Natural killer cell (primary cell): Measurements from ENCODE around the gene LARGE1. TPM values are rescaled to one million over a fixed set of nuclear protein-coding genes. Genes with fewer than 3 reads are reported as not detected.
"Not testable (repeated sequence)": the region's sequence is repeated elsewhere in the genome, so short reads cannot be mapped to it uniquely, and the experiment has no call there.

Source experiments
- ATAC-seq, 3 donors: fragments of 150-1000 bp in 2 of 3; fragments of 200-7000 bp in 1 of 3; cut with Tn5 transposase; 1 replicate in 1 of 3; 2 replicates in 2 of 3; pipeline ENCODE4 v1.10.0; 2021; ENCODE audit warnings: mild to moderate bottlenecking in 2 of 3, moderate library complexity in 2 of 3
- DNase-seq, 2 donors: peaks; one replicate each; pipeline versions ENCODE4 v3.0.0 to v3.0.0-alpha.2; 2013 to 2021; ENCODE audit warnings: mixed read lengths in 1 of 2
- H3K27ac ChIP-seq: one replicate; pipeline ENCODE4 v1.5.1; 2013; ENCODE audit warnings: mild to moderate bottlenecking, low read length
- H3K27me3 ChIP-seq: one replicate; pipeline ENCODE4 v1.6.1; 2013; ENCODE audit warnings: low read length; ENCODE audit not compliant: control insufficient read depth, insufficient read depth
- H3K36me3 ChIP-seq: one replicate; pipeline ENCODE4 v1.6.1; 2013; ENCODE audit warnings: low read length; ENCODE audit not compliant: control insufficient read depth, insufficient read depth
- H3K4me1 ChIP-seq: one replicate; pipeline ENCODE4 v1.6.1; 2013; ENCODE audit warnings: low read length; ENCODE audit not compliant: control insufficient read depth, insufficient read depth
- H3K4me3 ChIP-seq: one replicate; pipeline ENCODE4 v1.5.1; 2013; ENCODE audit warnings: low read length
- H3K9me3 ChIP-seq: one replicate; pipeline ENCODE4 v1.6.1; 2013; ENCODE audit warnings: low read length; ENCODE audit not compliant: control insufficient read depth, insufficient read depth
- H3K27ac Mint-ChIP-seq, 2 donors: one replicate each; pipeline ENCODE4 v1.8.0; 2022; ENCODE audit warnings: mild to moderate bottlenecking in 2 of 2, mixed read lengths in 2 of 2, moderate library complexity in 1 of 2
- H3K27me3 Mint-ChIP-seq, 2 donors: one replicate each; pipeline ENCODE4 v1.8.0; 2022; ENCODE audit warnings: low read depth in 2 of 2, mixed read lengths in 2 of 2
- H3K36me3 Mint-ChIP-seq: one replicate; pipeline ENCODE4 v1.8.0; 2022; ENCODE audit warnings: mixed read lengths
- H3K4me1 Mint-ChIP-seq, 2 donors: one replicate each; pipeline ENCODE4 v1.8.0; 2022; ENCODE audit warnings: mixed read lengths in 2 of 2
- H3K4me3 Mint-ChIP-seq: one replicate; pipeline ENCODE4 v1.8.0; 2022; ENCODE audit warnings: mild to moderate bottlenecking, moderate library complexity, mixed read lengths
- H3K9me3 Mint-ChIP-seq, 2 donors: one replicate each; pipeline ENCODE4 v1.8.0; 2022; ENCODE audit warnings: mixed read lengths in 2 of 2
- WGBS: methylation state at CpG from one replicate; pipeline ENCODE4 v1.1.7; 2013; ENCODE audit warnings: missing lambda C conversion rate; ENCODE audit not compliant: insufficient coverage; 5-methylcytosine and 5-hydroxymethylcytosine counted together
- intact Hi-C: fragments of 100-400 bp; cut with micrococcal nuclease; formaldehyde crosslinking; loops from one replicate; pipeline ENCODE4 v1.14.2; 2022
- total RNA-seq, 4 donors: library from RNA; stranded (reverse); fragments of 120-200 nt in 1 of 4; gene quantifications; one replicate each; pipeline versions ENCODE4 v1.2.3 to v1.2.4, GENCODE V29; 2013 to 2022
- TF ChIP-seq, protein P1 (sequence below): fragments of 200-600 bp; IDR thresholded peaks from one replicate; pipeline ENCODE4 v1.8.0; 2022; ENCODE audit warnings: antibody characterized with exemption

The LARGE1 gene
- total RNA-seq, 3 donors from 2014 or later (not counting 1 experiment from before 2014, with no cell fraction given) = 2.6 to 11.6 (median 4.1) TPM

DNA sequence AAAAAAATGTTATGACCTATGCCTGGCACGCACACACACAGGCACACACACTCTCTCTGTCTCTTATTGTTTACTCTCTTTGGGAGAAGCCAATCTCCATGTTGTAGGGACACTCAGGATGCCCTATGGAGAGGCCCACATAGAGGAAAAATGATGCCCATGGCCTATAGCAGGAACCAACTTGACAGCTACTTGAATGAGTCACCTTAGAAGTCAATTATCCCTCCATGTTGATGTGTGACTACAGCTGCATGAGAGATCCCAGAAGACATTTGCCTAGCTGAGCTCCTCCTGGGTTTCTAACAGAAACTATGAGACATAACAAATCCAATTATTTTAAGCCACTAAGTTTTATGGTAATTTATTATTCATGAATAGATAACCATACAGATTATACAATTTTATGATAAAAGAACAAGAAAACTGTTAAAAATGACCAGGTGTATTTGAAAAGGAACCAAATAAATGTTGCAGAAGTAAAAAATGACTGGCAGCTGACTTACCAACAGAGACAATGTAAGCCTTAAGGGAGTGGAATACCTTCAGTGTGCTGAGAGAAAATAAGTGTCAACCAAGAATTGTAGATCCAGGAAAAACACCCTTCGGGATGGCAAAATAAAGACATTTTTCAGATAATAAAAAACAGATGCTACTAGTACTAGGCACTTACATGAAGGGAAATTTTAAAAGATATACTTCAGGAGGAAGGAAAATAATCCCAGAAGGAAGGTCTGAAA, 458.4 kb downstream of the LARGE1 start:
- H3K4me1 ChIP-seq = no peaks in the 10 kb centered on the region
- Mint-ChIP-seq H3K9me3 (peaks cover 0 to 2% of the 10 kb centered on the region in 2 donors), H3K36me3 (no peaks in the 10 kb centered on the region), H3K27ac (no peak overlapping the region), H3K4me3 (no peak overlapping the region), H3K4me1 (no peaks in the 10 kb centered on the region), H3K27me3 (no peaks in the 10 kb centered on the region)
- no peaks in the 10 kb centered on the region for H3K9me3 ChIP-seq
- DNase-seq (no peak), ATAC-seq (no peak)
- no peak overlapping the region for H3K27ac ChIP-seq
- H3K36me3 ChIP-seq = no peaks in the 10 kb centered on the region
- H3K27me3 ChIP-seq = no peaks in the 10 kb centered on the region
- TF ChIP-seq, protein P1, sequence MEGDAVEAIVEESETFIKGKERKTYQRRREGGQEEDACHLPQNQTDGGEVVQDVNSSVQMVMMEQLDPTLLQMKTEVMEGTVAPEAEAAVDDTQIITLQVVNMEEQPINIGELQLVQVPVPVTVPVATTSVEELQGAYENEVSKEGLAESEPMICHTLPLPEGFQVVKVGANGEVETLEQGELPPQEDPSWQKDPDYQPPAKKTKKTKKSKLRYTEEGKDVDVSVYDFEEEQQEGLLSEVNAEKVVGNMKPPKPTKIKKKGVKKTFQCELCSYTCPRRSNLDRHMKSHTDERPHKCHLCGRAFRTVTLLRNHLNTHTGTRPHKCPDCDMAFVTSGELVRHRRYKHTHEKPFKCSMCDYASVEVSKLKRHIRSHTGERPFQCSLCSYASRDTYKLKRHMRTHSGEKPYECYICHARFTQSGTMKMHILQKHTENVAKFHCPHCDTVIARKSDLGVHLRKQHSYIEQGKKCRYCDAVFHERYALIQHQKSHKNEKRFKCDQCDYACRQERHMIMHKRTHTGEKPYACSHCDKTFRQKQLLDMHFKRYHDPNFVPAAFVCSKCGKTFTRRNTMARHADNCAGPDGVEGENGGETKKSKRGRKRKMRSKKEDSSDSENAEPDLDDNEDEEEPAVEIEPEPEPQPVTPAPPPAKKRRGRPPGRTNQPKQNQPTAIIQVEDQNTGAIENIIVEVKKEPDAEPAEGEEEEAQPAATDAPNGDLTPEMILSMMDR = no peak
- intact Hi-C loops = no loop called here
- WGBS = 100% methylated on average over 1 of the region's 2 CpGs
- H3K4me3 ChIP-seq = no peak overlapping the region

DNA sequence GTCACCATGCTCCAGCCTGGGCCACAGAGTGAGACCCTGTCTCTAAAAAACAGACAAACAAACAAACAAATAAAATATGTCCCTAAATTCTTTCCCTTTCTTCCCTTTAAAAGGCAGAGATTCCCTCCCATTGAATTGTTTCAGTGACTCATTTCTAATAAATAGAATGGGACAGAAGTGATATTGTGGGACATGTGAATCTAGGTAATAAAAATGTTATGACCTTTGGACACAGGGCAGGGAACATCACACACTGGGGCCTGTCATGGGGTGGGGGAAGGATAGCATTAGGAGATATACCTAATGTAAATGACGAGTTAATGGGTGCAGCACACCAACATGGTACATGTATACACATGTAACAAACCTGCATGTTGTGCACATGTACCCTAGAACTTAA, 459.0 kb downstream of the LARGE1 start:
- H3K4me1 ChIP-seq, H3K4me3 Mint-ChIP-seq, H3K4me3 ChIP-seq, H3K36me3 Mint-ChIP-seq, intact Hi-C loops, H3K27ac Mint-ChIP-seq, ATAC-seq, H3K9me3 ChIP-seq, H3K4me1 Mint-ChIP-seq, H3K27me3 Mint-ChIP-seq, H3K27me3 ChIP-seq, DNase-seq, H3K36me3 ChIP-seq, H3K27ac ChIP-seq, H3K9me3 Mint-ChIP-seq: not testable (repeated sequence)
- WGBS = no CpG with 5 or more reads among the region's 1 CpG

DNA sequence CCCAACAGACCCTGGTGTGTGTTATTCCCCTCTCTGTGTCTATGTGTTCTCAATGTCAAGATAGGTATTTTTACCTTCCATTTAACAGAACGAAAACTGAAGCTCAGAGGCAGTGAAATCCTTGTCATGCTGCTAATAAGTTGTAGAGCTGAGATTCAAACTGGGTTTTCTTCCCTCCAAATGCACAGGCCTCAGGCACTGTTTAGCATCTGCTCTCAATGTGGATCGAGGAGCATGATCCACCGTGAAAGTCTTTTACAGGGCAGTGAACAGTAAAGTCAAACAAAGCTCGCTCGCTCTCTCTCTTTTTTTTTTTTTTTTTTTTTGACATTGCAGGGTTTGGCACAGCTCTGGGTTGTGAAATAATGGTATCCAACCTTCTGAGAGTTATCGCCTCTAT, 461.1 kb downstream of the LARGE1 start:
- H3K9me3 ChIP-seq = no peaks in the 10 kb centered on the region
- Mint-ChIP-seq H3K27ac (no peak overlapping the region), H3K4me1 (no peaks in the 10 kb centered on the region), H3K36me3 (no peaks in the 10 kb centered on the region), H3K4me3 (no peak overlapping the region), H3K9me3 (no peaks in the 10 kb centered on the region), H3K27me3 (no peaks in the 10 kb centered on the region)
- H3K4me1 ChIP-seq = no peaks in the 10 kb centered on the region
- DNase-seq (no peak), ATAC-seq (no peak)
- intact Hi-C loops = no loop called here
- H3K27ac ChIP-seq = no peak overlapping the region
- no peaks in the 10 kb centered on the region for H3K36me3 ChIP-seq
- WGBS = 91% methylated on average over 5 of the region's 6 CpGs
- TF ChIP-seq, protein P1 = no peak
- no peak overlapping the region for H3K4me3 ChIP-seq
- H3K27me3 ChIP-seq = no peaks in the 10 kb centered on the region

DNA sequence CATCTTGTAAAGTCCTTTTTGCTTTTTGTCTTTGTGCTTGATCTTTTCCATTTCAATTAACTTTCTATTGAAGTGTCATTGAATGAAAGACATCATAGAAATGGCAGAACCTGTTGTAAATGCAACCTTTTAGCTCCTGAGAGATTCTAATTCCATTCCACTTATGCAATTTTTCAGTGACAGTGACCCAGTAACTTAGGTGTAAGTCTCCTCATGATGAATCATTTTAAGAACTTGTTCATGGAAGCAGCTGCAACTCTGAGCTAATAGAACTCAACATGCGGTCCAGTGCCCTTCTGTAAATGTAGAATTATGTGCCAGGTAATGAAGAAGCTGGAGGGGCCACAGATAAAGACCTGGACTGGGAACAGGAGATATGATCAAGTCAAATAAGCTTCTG, 463.8 kb downstream of the LARGE1 start:
- Histone ChIP-seq H3K36me3 (no peaks in the 10 kb centered on the region), H3K27me3 (no peaks in the 10 kb centered on the region), H3K27ac (no peak overlapping the region), H3K4me3 (no peak overlapping the region), H3K9me3 (no peaks in the 10 kb centered on the region), H3K4me1 (no peaks in the 10 kb centered on the region)
- Mint-ChIP-seq H3K4me1 (no peaks in the 10 kb centered on the region), H3K27me3 (no peaks in the 10 kb centered on the region), H3K4me3 (no peak overlapping the region), H3K27ac (no peak overlapping the region), H3K9me3 (peaks cover 0 to 2% of the 10 kb centered on the region in 2 donors), H3K36me3 (no peaks in the 10 kb centered on the region)
- TF ChIP-seq, protein P1 = no peak
- 91% methylated on average over 1 of the region's 1 CpG for WGBS
- intact Hi-C loops = no loop called here
- DNase-seq (no peak), ATAC-seq (no peak)
